GM21717 (cell line): ENCODE data around the gene CLDN5.

ENCODE experiments used
- ATAC-seq: cut with Tn5 transposase; IDR thresholded peaks from one replicate; pipeline ENCODE4 v1.9.1; 2021; ENCODE audit warnings: mild to moderate bottlenecking, moderate library complexity; ENCODE audit not compliant: unreplicated experiment

CLDN5 gene

DNA sequence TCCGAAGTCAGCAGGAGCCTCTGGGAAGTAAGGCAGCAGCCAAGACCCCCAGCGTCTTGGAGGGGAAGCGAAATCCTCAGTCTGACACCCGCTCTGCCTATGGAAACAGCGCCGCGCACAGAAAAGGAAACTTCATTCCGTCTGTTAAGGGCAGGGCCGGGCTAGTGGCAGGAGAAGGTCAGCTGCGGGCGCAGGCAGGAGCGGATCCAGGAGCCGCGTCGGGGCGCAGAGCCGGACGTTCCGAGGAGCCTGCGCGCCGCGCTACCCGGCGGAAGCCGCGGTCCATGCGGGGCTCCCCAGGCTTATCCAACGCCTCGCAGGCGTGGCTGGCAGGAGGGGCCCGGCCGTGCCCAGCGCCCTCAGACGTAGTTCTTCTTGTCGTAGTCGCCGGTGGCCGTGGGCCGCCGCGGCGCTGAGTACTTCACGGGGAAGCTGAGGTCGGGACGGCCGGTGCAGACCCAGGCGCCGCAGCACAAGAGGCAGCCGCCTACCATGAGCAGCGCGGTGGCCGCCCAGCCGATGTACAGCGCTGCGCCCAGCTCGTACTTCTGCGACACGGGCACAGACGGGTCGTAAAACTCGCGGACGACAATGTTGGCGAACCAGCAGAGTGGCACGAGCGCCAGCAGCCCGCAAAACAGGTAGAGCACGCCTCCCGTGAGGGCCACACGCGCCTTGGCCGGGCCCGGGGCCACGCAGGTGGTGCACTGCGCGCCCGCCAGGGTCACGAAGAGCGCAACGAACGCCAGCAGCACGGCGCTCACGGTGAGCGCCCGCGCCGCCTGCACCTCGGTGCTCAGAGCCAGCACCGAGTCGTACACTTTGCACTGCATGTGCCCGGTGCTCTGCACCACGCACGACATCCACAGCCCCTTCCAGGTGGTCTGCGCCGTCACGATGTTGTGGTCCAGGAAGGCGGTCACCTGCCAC lies 705 bp downstream of the CLDN5 start:
- ATAC-seq, result no peak

DNA sequence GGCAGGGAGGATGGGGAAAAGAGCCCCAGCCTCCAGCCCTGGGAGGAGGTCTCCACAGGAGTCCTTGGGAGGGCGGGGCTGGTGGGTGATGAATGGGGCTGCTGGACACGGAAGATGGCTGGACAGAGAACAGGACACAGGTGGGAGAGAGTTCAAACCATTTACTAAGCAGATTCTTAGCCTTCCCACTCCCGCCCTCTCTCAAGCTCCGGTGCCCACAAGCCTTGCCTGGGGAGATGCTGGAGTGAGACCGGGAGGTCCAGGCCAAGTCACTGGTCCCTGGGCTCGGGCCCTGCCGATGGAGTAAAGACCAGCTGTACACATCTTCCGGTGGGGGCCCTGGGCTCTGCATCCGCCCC lies 1.4 kb downstream of the CLDN5 start:
- no peak for ATAC-seq

DNA sequence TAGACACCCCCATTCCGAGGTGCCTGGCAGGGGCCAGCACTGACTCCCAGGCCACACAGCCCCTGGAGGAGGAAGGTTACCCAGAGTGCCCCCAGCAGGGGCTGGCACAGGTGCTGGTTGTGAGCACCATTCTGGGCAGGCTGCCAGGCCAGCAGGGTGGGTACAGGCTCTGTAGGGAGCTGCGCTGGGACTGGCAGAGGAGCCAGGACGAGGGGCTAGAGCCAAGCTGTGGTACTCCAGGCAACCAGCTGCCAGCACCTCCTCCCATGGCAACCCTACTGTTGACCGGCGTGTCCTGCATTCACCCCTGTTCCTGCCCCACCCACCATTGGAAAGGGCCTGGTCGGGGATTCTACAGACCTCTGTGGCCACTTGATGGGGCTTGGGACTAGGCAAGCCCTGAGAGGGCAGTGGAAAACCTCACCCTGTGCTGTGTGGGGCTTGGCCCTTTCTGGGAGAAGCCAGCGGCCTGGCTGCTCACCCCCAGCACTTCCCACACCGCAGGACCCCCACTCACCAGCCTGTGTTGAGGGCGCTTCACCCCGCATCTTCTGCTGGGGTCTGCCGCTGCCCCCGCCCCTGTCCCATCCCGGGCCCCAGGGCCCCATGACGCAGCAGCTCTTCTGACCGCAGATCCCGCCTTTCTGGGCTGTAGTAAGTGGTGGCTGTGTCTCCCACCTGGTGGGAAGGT lies 1.9 kb downstream of the CLDN5 start:
- ATAC-seq, result no peak

DNA sequence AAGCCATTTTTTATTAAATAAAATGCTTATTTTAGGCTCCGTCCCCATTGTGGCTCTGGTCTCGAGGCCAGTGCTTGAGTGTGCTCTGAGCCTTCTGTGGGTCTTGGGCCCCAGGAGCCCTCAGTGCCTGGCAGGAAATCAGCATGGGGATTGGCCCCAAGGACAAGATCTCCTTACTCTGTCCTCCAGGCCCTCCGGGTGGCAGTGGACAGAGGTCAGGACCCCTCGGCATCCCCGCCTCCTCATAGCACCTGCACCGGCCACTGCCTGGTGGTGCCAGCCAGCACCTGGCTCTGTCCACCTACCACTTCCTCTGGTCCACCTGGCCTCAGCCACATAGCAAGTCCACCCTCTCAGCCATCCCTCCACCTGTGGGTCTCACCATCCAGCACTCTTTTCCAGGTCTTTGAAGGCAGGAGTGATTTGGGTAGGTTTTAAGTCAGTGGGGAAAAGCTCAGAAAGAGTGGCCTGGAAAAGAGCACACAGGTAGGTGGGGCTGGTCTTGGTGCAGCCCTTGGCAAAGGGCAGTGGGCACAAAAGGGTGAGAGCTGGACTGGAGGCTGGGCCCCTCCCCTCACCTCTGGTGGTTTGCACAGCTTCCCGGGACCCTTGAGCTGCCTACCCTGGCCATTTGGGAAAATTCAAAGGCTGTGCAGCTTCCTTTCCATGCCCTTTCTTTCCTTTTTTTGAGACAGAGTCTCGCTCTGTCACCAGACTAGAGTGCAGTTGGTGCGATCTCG lies 3.5 kb downstream of the CLDN5 start:
- ATAC-seq, result no peak

DNA sequence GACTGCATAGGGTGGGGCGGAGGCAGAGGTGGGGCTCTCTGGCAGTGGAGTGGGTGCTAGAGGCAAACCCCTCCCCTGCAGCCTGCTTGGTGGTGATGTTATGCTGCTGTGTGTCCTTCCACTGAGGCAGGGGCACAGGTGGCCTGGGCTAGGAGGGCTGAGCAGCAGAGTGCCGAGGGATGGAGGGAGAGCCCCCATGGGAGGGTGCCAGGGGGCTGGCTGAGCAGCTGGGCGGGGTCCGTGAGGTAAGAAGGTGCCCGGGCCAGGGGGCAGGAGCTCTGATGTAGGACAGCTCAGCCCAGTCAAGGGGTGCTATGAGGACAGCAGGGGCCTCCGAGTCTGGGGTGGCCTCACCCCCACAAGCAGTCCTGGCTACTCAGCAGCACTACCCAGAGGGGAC lies 4.2 kb downstream of the CLDN5 start:
- ATAC-seq, result no peak

DNA sequence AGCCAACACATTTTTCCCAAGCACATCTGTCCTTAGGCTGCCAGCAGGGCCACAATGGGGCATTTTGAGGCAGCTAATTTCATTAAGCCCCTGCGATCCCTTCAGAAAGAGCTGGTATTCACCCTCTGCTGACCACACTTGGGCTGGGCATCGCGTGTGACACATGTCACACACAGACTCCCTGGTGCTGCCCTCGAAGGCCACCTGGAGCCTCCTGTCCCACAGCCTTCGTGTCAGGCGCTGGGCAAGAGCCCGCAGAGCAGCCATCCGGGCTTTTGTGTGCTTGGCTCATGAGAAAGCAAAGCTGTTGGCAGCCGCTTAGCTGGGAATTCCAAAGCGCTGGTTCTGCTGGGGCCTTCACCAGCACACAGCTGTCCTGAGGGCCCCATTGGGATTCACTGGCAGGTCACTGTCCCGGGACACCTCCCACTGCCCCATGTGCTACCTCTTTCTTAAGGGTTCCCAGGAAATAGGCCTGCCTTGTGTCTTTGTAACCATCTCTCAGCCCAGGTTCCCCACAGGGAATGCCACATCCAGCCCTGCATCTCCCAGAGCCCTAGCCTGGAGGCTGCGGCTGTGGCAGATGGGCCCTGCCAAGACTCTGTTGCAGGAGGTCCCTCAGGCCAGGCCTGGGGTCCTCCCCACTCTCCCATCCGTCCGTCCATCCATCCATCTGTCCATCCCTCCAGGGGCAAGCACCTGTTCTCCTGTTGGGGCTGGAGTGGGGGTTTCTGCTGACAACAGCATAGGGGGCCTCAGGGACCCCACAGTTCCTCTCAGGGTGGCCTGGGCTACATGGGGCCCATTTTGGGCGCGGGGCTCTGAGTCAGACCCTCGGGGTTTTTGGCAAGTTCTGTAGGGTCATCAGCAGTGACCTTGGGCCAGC lies 4.9 kb downstream of the CLDN5 start:
- no peak for ATAC-seq

DNA sequence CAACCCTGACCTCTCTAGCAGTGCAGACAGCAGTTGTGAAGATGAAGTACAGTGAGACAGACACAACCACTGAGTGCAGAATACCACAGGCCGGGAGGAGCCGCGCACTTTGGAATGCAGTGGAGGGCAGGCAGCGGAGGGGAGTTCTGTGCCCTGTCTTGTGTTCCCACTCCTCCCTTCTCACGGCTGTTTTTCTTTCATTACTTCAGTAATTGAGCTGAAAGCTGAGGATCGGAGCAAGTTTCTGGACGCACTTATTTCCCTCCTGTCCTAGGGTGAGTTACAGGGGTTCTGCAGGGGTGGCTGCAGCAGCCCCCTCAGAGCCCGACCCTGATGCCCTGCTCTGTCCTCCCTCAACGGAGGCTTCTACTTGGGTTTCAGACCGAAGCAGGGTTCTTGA lies 5.6 kb downstream of the CLDN5 start:
- no peak for ATAC-seq

DNA sequence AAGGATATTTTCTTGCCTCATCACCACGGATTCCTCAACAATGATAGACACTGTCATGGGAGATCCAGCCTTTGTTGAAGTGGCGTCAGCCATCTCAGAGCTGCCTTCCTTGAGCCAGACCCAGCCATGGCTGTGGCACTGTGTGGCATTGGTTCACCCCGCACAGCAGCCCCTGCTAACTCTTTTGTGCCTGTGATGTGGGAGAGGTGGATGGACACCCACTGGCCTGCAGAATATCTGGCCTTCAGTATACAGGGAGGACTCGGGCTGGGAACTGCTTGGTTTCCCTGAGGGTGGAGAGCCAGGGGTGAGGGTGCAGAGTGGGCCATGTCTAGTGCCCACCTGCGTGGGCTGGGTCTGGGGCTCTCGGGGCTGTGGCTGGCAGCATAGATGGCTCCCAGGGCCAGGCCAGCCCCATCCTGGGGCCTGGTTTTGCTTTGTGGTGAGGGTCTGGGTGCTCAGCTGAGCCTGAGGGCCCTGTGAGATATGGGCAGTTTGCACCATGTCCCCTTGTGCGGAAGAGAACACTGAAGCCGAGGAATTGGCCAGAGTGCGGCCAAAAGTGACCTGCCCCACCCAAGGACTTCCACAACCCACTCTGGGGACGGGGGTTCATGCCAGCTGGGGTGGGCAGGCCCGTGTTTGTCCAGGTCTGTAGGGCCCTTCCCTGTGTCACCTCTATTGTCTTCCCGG lies 6.1 kb downstream of the CLDN5 start:
- ATAC-seq, result no peak

DNA sequence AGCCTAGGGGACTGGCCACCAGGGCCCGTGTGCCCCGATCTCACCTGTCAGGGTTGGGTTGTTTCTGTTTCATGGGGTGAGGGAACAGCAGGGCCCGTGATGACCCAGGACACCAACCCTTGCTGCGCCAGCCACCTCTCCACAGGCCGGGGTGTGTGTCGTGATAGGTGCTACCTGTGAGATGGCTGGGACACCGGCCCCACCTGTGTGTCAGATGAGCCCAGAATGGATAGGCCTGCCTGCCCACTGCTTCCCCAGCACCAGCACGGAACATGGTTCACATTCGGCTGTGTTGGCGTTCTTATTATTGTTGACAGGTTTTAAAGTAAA lies 7.1 kb downstream of the CLDN5 start:
- ATAC-seq, result no peak

DNA sequence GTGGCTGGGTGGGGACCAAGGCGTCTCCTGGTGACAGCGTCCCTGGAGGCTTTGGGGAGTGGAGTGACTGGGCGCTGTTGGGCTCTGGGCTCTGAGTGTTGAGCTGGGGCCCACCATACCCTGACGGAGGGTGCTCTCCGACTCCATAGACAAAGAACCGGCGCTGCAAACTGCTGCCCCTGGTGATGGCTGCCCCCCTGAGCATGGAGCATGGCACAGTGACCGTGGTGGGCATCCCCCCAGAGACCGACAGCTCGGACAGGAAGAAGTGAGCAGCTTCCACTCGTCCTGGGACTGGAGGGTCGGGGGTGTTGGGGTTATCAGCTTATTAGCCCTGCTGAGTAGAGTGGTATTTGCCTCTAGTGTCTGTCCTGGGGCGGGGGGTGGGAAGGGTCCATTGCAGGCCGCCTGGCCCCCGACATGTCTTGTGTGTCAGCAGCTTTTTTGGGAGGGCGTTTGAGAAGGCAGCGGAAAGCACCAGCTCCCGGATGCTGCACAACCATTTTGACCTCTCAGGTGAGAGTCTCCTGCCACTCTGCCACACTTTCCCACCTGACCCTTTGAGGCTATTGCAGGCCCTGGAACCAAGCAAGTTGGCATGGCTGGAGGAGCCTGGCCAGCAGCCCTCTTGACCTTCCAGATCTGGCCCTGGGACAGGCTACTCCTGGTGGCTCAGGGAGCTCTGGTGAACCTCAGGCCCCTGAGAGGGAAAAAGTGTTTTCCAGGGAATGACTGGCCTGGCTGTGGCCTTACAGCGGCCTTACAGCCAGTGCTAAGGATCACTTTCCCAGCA lies 7.6 kb downstream of the CLDN5 start:
- ATAC-seq, result no peak

DNA sequence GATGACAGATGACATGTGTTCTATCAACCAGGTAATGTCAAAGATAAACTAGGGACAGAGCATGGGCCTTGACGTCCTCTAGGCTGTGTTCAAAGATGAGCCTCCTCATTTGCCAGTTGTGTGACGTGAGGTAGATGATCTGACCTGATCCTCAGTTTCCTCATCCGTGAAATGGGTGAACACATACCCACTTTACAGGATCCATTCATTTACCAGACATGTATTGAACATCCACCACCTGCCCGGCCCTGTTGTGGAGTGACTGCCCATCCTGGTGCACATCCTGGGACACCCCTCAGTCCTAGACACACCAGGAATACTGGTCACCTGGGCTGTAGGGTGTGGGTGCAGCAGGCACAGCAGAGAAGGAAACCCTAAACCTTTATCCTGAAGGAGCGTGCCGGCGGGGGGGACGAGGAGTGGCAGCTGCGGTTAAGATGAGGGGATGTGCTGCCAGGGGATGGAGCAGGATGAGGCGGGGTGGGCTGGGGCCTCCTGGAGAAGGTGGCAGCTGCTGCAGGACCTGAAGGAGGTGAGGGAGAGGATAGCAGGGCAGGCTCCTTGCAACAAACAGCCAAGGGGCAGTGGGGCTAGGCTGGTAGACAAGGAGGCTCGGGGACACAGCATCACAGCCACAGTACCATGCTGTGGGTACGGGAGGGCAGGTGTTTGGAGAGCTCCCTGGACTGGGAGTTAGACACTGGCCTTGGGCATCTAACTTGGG lies 8.4 kb downstream of the CLDN5 start:
- no peak for ATAC-seq

DNA sequence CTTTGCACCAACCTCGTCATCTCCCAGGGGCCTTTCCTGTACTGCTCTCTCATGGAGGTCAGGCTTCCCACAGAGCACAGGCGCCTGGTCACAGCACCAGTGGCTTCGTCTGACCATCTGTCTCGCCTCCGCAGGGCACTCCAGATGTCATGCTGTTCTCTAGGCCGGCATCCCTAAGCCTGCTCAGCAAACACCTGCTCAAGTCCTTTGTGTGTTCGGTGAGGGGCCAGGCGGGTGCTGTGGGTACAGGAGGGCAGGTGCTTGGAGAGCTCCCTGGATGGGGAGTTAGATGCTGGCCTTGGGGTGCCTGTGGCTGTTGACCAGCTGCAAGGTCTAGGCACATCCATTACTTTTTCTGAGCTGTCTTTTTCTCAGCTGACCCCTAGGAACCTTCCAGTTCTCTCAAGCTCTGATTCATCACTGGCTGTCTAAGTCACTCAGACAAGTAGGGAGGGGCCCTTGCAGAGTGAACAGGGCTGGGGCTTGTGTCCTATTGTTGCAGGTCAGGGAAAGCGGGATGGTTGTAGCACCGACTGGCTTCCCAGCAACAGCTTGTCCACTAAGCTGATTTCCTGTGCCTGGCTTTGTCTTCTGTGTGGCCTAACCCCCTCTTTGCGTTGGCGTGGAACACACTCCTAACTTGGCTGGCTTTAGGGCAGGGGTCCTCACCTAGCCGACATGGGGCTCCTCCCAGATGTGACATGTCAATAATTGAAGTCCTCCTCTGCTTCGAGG lies 9.2 kb downstream of the CLDN5 start:
- no peak for ATAC-seq

DNA sequence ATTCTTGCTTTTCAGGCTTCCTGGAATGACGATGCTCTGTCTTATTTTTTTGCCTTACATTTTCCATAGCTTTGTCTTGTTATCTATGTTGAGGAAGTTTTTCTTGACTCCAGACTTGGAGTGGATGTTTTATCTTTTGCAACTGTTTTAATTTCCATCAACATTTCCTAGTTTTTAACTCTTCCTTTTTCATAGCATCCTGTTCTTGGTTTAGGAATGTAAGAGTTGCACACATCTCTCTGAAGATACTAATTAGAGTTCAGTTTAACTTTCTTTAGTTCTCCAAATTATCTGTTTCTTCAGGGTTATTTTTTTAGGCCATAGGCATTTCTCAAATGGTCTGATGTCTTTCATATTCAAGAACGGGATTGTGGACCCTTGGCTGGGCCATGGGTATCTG lies 10.4 kb downstream of the CLDN5 start:
- no peak for ATAC-seq

DNA sequence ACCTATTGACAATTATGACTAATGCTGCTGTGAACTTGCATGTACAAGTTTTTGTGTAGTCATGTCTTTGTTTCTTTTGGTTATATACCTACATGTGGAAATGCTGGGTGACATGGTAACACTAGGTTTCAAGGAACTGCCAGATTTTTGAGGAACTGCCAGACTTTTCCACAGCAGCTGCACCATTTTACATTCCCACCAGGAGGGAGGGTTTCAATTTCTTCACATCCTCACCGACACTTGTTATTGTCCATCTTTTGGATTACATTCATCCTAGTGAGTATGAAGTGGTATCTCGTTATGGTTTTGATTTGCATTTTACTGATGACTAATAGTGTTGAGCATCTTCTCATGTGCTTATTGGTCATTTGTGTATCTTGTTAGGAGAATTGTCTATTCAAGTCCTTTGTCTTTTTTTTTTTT lies 13.3 kb downstream of the CLDN5 start:
- ATAC-seq, result no peak

DNA sequence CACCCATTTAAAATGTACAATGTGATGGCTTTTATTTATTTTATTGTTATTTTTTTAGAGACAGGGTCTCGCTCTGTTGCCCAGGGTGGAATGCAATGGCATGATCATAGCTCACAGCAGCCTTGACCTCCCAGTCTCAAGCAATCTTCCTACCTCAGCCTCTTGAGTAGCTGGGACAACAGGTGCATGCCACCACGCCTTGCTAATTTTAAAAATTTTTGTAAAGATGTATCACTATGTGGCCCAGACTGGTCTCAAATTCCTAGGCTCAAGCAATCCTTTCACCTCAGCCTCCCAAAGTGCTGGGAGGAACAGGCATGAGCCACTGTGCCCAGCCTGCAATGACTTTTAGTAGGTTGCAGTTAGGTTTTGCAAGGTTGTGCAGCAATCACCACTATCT lies 14.3 kb downstream of the CLDN5 start:
- no peak for ATAC-seq

DNA sequence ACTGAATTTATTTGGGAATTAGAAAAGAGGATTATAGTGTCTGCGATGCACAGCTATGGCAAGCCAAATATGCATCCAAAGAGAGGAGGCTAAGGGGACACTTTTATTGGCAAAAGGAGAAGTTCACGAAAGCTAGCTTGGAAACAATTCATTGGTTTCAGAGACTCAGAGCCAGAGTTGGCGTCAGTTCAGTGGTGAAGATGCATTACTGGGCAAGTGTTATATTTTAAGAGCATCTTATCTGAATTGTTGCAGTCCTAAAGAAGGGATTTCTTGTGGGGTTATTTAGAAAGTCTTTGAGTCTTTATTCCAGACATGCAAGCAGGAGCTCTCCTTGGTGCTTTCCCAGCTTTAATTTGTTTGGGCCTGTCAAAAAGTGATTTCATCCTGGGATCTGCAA lies 15.0 kb downstream of the CLDN5 start:
- no peak for ATAC-seq

DNA sequence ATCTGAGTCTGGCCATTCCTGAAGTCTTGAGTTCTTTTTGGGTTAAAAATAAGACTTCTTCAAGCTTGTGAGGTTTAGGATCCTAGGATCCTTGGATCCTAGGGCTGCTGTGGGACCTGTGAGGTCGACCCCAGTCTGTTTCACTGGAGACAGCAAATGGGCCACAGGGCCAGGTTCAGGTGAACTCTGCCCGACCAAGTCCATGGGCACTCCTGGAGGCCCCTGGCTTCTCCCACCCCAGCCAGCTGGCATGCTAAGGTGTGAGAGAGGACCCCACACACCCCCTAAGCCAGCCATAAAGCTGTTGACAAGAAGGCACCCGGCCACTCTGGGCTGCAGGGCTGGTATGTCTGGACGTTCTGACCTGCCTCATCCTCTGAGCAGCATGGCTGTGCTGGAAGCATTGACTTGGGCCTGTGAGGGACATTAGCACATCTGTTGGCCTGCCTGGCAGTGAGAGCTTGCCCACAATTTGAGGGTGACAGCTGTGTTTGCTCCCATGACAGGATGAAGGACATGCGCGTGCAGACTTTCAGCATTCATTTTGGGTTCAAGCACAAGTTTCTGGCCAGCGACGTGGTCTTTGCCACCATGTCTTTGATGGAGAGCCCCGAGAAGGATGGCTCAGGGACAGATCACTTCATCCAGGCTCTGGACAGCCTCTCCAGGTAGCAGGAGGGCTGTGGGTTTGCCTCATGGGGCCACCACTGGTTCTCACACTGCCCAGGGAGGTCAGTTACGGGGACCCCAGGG lies 16.0 kb downstream of the CLDN5 start:
- no peak for ATAC-seq

DNA sequence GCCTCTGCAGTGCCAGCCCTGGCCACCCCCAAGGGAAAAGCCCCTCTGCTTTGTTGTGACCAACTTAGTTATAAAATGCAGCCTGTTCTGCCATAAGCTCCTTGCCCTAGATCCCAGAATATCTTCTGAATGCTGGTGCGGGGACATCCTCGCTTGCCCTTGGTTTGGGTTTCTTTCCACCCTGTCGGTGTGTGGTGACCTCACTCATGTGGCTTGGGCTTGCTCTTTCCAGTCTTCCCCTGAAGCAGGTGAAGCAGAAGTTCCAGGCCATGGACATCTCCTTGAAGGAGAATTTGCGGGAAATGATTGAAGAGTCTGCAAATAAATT lies 16.7 kb downstream of the CLDN5 start:
- ATAC-seq, result no peak
